COLO668 (cell line): ENCODE data around the gene WDR18.

ENCODE experiments used
- DNase-seq: peaks from one replicate; lab custom pipeline; 2025; ENCODE audit not compliant: unreplicated experiment; lab: John Stamatoyannopoulos, UW

The WDR18 gene

GRCh38 chr19:991174-991931 lies 7.2 kb downstream of the WDR18 start:
- no peak for DNase-seq

DNA sequence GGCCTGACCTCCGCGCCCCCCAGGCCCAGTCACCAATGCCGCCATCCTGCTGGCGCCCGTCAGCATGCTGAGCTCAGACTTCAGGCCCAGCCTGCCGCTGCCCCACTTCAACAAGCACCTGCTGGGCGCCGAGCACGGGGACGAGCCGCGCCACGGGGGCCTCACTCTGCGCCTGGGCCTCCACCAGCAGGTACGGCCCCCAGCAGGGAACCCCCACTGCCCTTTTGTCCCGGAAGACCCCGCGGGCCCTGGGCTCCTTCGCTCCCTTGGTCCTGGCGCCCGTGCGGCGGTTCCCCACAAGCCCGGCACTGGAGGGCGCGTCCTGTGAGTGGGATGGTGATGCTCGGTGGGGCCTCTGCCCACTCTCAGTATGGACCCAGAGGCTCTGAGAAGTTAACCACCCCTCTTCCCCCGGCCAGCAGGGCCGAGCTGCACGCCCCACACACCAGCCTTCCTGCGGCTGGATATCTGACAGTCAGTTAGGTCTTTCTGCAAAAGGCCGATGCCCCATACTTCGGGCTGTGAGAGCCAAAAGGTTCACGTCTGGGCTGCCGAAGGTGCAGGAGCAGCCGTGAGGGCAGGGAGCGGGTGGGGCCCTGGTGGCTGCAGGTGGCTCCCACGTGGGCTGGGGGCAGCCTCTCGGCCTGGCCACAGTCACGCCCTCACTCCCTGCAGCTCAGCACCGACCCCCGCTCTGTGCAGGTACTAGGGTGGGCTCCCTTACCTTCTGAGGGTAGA lies 8.0 kb downstream of the WDR18 start:
- DNase-seq, result no peak

GRCh38 chr19:992670-993055 lies 8.5 kb downstream of the WDR18 start:
- no peak for DNase-seq

DNA sequence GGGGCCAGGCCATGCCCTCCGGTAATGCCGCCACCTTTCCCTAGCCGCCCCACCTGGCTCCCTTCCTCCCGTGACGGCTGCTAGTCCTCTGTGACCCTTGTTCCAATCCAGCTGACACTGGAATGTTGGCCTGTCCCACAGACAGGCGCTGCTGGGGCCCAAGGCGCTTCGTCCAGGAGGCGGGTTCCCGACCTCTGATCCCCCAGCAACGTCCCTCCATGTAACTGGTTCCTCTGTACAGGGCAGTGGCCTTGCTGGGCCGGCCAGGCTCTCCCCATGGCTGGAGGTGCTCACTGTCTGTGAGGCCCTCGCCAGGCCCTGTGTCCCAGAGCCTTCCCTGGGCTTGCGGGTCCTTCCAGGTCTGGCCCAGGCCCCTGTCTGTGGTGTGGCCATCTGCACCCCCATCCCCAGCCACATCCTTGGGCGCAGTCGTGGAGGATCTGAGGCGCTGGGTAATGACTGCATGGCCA lies 9.3 kb downstream of the WDR18 start:
- DNase-seq, result no peak

DNA sequence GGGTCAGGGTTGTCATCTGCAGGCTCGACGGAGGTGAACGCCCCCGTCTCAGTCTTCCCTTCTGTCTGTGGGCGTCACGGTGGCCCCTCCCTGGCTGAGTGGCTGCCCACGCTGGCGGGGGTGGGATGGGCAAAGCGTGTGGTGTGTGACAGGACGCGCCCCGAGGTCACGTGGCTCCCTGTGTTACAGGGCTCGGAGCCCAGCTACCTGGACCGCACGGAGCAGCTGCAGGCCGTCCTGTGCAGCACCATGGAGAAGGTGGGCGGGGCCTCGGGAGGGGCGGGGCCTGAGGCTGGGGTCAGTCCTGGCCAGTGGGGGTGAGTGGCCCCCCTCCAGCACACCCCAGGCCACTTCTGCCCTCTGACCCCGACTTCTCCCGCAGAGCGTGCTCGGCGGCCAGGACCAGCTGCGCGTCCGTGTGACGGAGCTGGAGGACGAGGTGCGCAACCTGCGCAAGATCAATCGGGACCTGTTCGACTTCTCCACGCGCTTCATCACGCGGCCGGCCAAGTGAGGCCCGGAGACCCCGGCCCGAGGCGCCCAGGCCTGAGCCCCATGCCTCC lies 9.8 kb downstream of the WDR18 start:
- no peak for DNase-seq

GRCh38 chr19:994516-994915 lies 10.4 kb downstream of the WDR18 start:
- no peak for DNase-seq

GRCh38 chr19:995051-995827 lies 11.1 kb downstream of the WDR18 start:
- peak; percentile 44 for DNase-seq

DNA sequence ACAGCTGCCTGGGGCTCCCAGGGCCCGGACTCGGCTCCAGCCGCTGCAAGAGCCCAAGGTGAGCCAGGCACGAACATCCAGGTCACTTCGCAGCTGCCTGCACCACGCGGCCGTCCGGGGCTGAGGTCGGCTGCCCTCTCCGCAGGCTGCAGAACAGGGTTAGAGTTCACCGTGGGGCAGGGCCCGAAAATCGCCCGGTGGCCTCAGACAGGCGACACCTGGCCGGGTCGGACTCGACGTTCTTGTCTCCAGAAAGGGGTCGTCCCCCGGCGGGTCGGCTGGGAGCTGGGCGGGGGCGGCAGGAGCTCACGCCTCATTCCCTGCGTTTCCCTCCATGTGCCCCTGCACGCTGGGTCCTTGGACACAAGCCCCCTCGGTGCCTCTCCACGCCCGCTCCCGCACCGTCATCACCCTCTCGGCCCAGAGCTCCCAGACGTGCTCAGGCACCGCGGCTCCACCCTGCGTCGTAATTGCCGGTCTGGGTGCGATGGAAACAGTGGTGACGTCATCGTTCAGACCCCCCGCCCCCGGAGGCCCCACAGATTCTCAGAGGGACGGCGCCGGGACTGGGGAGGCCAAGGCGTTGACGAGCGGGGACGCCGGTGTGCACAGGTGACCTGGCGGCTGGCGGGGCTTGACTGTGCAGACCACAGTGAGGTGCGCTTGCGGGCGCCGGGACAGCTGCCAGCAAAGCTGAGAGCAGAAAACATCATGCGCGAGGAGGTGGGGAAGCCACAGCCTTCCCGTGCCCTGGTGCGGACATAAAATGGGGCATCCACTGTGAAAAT lies 12.1 kb downstream of the WDR18 start:
- peak; percentile 70 for DNase-seq

DNA sequence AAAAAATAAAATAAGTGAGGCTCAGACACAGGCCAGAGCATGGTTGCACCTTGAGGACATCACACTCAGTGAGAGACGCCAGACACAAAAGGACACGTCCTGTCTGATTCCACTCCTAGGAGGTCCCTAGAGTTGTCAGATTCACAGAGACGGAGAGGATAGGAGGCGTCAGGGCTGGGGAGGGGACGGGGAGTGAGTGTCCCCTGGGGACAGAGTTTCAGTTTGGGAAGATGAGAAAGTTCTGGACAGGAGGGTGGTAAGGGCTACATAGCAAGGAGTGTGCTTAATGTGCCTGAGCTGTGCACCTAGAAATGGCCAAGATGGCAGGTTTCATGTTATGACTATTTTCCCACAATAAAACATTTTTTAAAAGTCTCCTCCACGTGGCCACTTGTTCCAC lies 13.9 kb downstream of the WDR18 start:
- no peak for DNase-seq

DNA sequence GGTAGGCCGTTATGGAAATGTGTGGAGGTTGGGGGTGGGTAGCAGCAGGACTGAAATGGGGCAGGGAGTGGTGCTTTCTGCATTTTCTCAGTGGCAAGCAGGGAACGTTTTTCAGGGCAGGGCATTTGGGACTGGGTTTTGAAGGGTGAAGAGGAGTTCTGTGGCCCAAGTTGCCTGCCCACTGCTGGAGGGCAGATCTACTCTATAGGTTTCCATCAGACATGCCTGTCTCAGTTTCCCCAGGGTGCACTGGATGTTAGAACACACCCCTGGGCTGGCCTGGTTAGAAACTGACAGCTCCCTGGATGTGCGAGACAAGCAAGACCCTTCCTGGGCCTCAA lies 15.2 kb downstream of the WDR18 start:
- DNase-seq, result no peak

DNA sequence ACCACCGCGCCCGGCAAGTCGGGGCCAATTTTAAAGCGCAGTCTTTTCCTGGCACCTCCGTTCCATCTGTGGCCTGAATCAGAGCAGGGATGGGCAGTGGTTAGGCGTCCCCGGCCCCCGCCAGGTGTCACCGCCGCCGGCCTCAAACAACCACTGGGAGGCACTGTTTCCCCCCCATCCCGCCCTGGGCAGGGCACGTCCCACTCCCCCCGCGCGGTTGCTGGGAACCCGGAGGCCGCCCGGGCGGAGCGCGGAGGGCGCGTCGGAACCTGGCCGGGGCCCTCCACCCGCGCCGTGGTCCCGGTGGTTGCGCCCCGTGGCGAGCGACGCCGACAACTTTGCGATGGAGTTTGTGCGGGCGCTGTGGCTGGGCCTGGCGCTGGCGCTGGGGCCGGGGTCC lies 15.9 kb downstream of the WDR18 start, which contains the start of gene GRIN3B:
TSS of gene GRIN3B (plus strand) at position 325 of the 400 bp plus-strand sequence. CDS start at position 344, 19 bp downstream.
- DNase-seq, result peak; percentile 65

GRCh38 chr19:1000591-1001537 lies 16.7 kb downstream of the WDR18 start:
- DNase-seq, result no peak

GRCh38 chr19:1001538-1002166 lies 17.5 kb downstream of the WDR18 start:
- DNase-seq, result peak; percentile 41

DNA sequence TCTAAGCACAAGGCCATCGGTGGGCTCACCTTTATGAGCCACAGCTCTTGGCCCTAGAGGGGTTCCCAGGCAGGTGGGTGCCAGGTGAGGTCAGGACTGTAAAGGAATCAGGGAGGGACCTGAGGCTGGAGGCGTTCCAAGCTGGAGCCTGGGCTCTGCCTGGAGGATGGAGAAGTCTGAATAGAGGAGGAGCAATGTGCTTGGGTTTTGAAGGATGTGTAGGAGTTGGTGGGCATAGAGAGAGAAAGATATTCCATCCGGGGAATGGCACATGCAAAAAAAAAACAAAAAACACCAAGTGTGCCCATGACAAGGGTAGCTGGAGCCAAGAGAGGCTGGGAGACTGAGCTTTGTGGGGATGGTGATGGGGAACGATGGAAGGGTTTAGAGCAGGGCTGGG lies 18.5 kb downstream of the WDR18 start:
- DNase-seq, result no peak

DNA sequence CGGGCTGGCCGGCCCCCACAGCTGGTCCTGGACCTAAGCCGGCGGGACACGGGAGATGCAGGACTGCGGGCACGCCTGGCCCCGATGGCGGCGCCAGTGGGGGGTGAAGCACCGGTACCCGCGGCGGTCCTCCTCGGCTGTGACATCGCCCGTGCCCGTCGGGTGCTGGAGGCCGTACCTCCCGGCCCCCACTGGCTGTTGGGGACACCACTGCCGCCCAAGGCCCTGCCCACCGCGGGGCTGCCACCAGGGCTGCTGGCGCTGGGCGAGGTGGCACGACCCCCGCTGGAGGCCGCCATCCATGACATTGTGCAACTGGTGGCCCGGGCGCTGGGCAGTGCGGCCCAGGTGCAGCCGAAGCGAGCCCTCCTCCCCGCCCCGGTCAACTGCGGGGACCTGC lies 19.1 kb downstream of the WDR18 start:
- DNase-seq, result no peak

- no peak for DNase-seq
These were observed 20.2 kb downstream of the WDR18 start for GRCh38 chr19:1004204-1004802.

DNA sequence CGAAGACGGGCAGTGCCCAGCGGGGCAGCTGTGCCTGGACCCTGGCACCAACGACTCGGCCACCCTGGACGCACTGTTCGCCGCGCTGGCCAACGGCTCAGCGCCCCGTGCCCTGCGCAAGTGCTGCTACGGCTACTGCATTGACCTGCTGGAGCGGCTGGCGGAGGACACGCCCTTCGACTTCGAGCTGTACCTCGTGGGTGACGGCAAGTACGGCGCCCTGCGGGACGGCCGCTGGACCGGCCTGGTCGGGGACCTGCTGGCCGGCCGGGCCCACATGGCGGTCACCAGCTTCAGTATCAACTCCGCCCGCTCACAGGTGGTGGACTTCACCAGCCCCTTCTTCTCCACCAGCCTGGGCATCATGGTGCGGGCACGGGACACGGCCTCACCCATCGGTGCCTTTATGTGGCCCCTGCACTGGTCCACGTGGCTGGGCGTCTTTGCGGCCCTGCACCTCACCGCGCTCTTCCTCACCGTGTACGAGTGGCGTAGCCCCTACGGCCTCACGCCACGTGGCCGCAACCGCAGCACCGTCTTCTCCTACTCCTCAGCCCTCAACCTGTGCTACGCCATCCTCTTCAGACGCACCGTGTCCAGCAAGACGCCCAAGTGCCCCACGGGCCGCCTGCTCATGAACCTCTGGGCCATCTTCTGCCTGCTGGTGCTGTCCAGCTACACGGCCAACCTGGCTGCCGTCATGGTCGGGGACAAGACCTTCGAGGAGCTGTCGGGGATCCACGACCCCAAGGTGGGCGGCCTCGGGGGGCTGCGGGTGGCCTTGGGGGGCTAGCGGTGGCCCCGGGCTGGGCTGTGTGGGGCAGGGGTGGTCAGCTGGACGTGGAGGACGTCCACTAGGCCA lies 20.9 kb downstream of the WDR18 start:
- no peak for DNase-seq
